NCI-H345 treated with DMSO at 0.1 percent for 48 hours (cell line): ENCODE data around the gene USP3.
"Not testable (repeated sequence)": the region's sequence is repeated elsewhere in the genome, so short reads cannot be mapped to it uniquely, and the experiment has no call there.

Source experiments
- DNase-seq: peaks from one replicate; lab custom pipeline; 2025; ENCODE audit not compliant: unreplicated experiment; lab: John Stamatoyannopoulos, UW

USP3 gene

GRCh38 chr15:63475707-63476106 lies 28.7 kb upstream of the USP3 start:
- DNase-seq: no peak

DNA sequence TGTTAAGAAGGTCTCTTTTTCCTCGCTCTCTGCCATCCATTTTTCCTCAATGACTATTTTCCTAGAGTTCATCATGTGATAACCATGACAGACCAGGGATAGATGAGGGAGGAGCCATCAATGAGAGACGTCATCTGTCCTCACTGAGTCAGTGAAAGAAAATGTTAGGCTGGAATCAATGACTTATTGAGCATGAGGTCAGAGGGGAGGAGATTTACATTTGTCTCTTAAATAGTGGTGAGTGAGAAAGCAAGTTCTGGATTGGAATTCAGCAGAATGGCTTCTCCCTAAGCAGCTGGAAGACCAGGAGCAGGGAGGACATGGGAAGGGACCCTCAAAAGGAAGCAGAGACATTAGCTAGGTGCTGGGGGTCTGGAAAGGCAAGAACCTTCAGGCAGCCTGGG lies 28.2 kb upstream of the USP3 start:
- no peak for DNase-seq

GRCh38 chr15:63478243-63478642 lies 26.1 kb upstream of the USP3 start:
- no peak for DNase-seq

DNA sequence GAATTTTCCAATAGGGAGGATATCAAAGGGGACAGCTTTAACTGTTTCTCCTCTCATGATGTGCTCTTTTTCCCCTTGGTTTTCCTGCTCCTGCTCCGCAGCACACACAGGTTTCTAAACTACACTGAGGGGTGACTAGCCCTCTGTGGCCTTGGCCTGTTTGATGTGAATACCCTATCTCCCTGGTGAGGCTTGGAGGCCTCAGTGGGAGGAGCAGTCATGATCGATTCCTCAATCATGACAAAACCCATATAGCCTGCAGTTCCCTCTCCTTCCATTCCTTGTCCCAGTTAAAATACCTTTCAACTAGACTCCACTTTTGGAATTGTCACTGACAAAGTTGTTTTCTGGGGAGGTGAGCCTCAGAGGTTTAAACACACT lies 24.0 kb upstream of the USP3 start:
- DNase-seq: no peak

GRCh38 chr15:63481105-63481810 lies 23.1 kb upstream of the USP3 start:
- no peak for DNase-seq

- DNase-seq: no peak
Measured at GRCh38 chr15:63482874-63483323, 21.5 kb upstream of the USP3 start.

- peak; percentile 34 for DNase-seq
Measured at GRCh38 chr15:63483521-63484371, 20.6 kb upstream of the USP3 start.

- DNase-seq: no peak
Measured at GRCh38 chr15:63484433-63485186, 19.8 kb upstream of the USP3 start.

- DNase-seq: no peak
Measured at GRCh38 chr15:63487076-63487757, 17.2 kb upstream of the USP3 start.

DNA sequence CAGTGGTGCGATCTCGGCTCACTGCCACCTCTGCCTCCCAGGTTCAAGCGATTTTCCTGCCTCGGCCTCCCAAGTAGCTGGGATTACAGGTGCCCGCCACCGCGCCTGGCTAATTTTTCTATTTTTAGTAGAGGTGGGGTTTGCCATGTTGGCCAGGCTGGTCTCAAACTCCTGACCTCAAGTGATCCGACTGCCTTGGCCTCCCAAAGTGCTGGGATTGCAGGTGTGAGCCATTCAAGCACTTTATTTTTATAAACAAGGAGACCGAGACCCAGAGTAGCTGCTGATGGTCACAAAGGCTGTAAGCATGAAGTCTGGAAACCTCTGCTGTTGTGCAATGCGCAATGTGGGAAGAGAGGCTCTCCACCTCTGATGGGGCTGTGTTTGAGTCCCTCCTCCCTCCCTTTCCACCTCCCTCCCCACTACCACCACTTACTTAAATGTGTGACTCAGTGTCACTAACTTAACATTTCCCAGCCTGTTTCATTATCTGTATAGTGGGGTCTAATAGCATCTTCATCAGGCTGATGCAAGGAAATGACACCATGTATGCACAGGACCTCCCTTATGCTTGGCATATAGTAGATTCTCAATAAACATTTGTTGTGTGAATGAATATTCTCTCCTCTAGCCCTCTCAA lies 16.5 kb upstream of the USP3 start:
- not testable (repeated sequence) for DNase-seq

DNA sequence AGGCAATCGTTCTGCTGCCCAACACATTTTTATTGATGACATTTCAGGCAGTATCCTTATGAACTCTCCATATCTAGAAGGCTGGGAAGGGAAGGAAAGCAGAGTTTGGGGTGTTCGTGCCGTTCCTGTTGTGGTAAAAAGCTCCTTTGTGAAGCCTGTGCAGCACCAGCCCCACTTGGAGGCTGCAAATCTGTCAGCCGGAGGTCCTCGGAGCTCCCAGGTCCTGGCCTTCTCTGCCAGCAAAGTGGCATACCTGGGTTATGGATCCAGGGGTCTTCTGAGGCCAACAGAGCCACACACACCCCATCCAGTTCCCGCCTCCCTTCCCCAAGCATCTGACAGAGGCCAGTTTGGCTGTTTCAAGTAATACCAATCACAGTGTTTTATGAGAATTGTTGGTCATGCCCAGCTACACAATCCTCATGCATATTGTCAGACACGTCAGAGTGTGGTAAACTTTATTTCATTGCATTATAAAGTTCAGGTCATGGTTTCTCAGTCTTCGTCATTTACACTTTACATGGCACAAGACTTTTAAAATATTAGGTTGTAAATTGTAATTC lies 15.9 kb upstream of the USP3 start:
- no peak for DNase-seq

GRCh38 chr15:63489352-63489751 lies 15.0 kb upstream of the USP3 start:
- no peak for DNase-seq

DNA sequence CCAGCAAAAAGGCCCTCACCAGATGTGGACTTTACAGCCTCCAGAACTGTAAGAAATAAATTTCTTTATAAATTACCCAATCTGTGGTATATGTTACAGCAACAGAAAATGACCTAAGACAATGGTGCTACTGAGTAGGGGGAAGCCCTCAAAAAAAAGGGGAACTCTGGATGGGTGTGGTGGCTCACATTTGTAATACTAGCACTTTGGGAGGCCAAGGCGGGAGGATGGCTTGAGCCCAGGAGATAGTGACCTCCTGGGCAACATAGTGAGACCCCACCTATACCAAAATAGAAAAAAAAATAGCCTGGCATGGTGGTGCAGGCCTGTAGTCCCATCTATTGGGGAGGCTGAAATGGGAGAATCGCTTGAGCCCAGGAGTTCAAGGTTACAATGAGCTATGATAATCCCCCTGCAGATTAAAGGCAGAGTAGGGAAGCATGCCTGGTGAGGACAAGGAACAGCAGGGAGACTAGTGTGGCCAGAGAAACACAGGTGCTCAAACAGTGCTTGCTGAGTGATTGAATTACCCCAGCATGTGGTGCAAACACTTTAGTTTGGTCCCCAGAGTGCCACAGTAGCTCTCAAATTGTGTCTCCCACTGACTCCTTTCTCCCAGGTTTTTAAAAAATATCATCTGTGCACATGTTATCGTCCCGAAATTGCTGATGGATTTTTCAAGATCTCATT lies 13.9 kb upstream of the USP3 start:
- peak; percentile 84 for DNase-seq

GRCh38 chr15:63491116-63491827 lies 13.1 kb upstream of the USP3 start:
- peak; percentile 81 for DNase-seq

GRCh38 chr15:63491979-63492378 lies 12.4 kb upstream of the USP3 start:
- DNase-seq: no peak

- no peak for DNase-seq
Measured at GRCh38 chr15:63492541-63493077, 11.8 kb upstream of the USP3 start.

- DNase-seq: no peak
Measured at GRCh38 chr15:63493436-63493835, 11.0 kb upstream of the USP3 start.

GRCh38 chr15:63494408-63494807 lies 10.0 kb upstream of the USP3 start:
- no peak for DNase-seq

GRCh38 chr15:63495343-63495742 lies 9.1 kb upstream of the USP3 start:
- no peak for DNase-seq
